Stimulated activated CD8-positive, alpha-beta memory T cell treated with anti-CD3 and anti-CD28 coated beads, Interleukin-7, amount 100 ng/mL, for 48 hours (primary cell): Measurements from ENCODE around the gene MTNR1B.

Source experiments
- DNase-seq, 2 donors: peaks; one replicate each; pipeline ENCODE4 v3.0.0-alpha.2; 2020; ENCODE audit warnings: low read depth in 1 of 2; ENCODE audit errors: extremely low read depth in 1 of 2

The MTNR1B gene

DNA sequence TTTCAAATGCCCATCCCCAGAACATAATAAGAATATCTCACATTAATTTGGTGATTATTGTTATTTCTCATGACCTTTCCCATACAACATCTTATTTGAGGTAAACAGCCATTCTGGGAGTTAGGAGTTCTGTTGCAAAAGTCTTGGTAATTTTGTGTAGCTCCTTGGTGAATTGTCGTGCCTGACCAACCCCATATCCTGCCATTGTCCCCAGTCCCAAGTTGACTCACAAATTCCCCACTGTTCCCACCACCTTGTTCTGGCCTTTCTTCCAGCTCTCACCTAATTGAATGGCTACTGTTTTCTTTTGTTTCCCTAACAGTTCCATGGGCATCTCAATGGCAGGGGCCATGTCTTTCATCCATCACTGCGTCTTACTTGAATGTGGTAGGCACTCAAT is 8.0 kb downstream of the MTNR1B start:
- no peak for DNase-seq

DNA sequence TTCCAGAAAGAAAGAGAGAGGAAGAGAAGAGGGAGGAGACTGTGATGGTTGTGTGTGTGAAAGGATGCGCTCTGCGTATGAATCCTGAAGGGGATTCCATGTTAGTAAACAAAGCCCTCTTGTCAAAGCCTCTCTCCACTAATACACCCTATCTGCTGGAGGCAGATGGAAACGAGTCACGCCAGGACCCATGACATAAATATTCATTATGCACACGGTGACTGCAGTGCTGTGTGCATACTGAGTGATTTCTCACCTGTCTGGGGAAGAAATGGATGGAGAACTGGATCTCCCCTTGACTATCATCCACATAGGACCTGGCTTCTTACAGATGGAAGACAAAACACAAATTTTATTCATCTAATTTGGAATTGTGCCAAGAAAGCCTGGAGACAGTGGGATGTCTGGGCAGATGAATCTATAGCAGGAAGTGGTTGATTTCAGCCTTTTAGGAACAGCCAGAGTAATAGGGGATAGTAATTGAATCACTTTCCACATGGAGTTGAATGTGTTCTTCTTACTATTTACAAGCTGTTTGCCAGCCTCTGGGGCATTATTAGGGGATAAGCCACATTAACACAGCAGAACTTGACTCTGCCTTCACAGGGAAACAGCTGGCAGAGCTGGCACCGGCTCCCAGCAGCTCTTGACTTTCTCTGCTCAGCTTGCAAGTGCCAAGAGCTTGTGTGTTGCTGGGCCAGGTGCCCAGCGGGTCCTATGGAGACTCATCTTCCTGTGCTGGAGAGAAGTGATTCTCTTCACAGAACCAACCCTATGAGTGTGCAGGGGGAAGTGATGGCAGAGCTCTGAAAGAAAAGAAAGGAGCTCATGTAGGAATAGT is 9.0 kb downstream of the MTNR1B start:
- no peak for DNase-seq

DNA sequence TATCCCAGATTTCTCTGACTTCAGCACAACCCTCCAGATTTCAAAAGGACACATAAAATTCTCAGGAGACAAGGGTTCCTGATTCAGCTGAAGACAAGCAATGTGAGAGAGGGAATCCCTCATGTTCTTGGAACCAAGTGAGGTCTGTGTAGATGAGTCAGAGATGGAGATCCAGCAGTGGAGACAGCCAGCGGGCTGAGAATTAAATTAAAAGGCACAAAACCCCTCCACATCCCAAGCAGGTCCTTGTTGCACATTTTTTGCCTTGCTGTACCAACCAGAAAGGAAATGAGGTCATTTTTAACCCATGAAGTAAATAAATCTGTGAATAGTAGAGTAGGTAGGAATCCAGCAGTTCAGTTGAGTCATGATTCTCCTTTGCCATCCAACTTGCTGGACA is 9.7 kb downstream of the MTNR1B start:
- DNase-seq = no peak

DNA sequence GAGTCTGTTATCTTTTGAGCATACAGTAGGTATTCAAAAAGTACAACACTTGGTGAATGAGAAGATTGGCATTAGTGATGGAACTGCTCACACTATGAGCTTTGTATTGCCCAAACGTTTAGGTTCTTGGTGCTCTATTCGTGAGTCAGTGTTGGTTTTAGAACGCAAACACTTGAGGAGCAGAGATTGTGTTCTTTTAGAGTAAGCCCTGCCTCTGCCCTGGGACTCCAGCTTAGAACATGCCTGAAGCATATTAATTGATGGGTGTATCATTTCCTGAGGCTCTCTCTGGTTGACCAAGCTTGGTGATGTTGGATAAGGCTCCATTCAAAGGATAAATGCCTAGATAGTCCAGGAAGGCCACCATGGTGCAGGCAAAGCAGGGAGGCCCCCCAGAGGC is 10.9 kb downstream of the MTNR1B start:
- no peak for DNase-seq

DNA sequence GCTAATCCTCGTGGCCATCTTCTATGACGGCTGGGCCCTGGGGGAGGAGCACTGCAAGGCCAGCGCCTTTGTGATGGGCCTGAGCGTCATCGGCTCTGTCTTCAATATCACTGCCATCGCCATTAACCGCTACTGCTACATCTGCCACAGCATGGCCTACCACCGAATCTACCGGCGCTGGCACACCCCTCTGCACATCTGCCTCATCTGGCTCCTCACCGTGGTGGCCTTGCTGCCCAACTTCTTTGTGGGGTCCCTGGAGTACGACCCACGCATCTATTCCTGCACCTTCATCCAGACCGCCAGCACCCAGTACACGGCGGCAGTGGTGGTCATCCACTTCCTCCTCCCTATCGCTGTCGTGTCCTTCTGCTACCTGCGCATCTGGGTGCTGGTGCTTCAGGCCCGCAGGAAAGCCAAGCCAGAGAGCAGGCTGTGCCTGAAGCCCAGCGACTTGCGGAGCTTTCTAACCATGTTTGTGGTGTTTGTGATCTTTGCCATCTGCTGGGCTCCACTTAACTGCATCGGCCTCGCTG is 12.1 kb downstream of the MTNR1B start:
- DNase-seq = no peak

DNA sequence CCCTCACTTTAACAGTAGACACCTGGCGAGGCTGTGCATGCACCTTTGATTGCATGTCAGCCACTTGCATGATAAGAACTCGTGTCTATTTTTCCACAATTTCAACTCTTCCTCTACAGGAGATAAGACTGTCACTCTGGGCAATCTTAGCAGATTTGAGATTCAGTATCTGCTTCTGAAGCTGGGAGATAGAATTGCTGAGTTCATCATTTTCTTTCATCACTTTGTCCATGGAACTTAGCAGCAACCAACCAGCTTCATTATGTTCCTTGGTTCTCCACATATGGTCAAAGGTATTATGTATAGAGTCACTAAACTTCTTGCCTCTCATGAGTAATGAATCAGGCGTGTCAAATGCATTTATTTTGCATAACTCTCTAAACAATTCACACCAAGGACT is 17.1 kb downstream of the MTNR1B start:
- DNase-seq = no peak

DNA sequence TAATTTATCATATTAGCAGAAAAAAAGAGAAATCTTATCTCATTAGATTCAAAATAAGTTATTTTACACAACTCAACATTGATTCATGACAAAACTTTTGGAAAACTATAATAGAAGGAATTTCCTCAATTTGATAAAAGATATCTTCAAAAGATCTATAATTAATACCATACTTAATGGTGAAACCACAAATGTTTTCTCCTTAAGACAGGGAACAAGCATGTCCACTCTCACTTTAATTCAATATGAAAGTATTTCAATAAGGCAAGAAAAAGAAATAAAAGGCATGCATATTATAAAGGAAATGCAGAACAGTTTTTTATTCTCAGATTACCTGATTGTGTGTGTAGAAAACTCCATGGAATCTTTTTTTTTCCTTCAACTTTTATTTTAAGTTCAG is 23.6 kb downstream of the MTNR1B start:
- DNase-seq = no peak

DNA sequence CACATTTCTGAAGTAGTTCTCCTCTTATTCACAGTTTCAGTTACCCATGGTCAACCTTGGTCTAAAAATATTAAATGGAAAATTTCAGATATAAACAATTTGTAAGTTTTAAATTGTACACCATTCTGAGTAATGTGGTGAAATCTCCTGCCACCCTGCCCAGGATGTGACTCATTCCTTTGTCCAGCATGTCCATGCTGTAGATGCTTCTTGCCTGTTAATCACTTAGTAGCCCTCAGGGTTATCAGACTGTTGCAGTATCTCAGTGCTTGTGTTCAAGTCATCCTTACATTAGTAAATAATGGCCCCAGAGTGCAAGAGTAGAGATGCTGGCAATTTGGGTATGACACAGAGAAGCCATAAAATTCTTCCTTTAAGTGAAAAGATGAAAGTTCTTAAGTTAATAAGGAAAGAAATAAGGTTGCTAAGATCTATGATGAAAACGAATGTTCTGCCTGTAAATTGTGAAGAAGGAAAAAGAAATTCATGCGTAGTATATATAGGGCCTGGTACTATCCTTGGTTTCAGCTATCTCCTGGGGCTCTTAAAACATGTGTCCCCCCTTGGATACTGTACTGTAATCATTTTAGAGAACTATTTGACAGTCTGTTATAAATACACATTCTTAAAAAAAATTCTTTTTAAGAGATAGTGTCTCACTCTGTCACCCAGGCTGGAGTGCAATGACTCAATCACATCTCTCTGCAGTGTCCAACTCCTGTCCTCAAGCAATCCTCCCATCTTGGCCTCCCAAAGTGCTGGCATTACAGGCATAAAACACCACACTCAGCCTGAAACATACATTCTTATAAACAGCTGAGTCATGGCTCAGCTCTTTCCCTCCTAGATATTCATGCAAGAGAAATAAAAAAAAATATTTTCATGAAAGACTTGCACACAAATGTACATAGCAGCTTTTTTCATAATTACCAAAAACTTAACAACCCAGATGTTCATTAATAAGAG is 31.3 kb downstream of the MTNR1B start:
- no peak for DNase-seq

DNA sequence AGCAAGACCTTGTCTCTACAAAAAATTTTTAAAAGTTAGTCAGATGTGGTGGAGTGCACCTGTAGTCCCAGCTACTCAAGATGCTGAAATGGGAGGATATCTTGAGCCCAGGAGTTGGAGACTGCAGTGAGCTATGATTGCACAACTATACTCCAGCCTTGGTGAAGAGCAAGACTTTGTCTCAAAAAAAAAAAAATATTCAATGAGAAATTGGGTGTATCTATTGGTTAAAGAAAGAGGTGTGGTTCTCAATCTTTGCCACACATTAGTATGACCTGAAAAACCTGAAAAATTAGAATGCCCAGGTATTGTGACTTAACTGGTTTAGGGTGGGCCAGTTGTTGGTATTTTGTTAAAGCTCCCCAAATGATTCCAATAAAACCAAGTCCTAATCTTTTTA is 32.4 kb downstream of the MTNR1B start:
- no peak for DNase-seq

DNA sequence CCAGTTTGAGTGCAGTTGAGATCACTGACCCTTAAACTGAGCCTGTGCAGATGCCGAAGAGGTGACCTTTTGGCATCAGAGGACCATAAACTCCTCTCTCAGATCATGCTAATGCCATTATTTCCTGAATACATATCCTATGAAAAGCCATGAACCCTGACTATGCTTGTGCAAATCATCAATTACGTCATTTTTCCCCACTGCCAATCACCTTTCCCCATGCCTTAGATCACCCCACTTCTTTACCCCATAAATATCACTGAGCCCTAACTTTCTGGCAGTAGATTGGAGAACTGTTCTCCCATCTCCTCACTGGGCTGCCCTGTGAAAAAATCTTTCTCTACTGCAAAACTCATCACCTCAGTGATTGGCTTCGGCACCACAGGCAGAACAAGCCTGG is 32.9 kb downstream of the MTNR1B start:
- no peak for DNase-seq

DNA sequence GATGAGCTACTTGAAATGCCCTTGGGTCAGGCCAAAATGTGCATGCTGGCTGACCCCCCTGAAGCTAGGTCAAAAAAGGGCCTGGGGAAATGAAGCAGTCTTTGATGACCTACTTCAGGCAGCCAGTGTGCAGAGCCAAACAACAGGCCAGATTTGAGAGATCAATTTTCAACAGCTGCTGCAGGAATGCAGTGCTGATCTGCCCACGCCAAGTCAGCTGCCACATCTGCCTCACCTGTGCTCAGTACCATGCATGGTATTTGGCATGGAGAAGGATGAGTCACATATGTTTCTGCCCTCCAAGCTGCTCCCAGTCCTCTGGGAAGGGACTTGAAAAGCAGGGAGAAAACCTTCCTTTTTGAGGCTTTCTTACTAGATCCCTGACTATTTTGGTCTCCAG is 35.8 kb downstream of the MTNR1B start:
- no peak for DNase-seq

DNA sequence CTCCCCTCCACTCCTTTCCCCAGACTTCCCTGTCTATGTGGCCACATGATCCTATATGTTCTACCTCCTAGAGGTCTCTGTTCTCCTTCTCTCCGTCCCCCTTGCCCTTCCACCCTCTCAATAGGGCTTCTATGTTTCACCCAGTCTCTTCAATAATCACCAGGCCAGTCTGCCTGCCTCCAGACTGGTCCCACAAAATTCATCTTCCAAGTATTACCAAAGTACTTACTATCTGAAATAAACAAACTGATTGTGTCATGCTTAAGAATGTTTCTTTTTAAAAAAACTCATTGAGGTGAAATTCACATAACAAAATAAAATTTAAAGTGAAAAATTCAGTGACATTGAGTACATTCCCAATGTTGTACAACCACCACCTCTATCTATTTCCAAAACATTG is 44.2 kb downstream of the MTNR1B start:
- DNase-seq = no peak

DNA sequence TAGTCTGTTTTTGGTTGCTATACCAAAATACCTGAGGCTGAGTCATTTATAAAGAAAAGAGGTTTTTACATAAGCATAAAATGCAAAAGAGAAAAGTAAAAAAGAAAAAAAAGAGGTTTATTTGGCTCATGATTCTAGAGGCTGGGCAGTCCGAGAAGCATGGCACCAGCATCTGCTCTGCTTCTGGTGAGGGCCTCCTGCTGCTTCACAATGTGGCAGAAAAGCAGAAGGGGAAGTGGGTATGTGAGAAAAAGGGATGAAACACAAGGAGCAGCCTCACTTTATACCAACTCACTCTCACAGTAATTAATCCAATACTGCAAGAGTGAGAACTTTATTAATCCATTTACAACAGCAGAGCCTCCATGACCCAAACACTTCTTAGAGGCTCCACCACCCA is 47.1 kb downstream of the MTNR1B start:
- DNase-seq = no peak

DNA sequence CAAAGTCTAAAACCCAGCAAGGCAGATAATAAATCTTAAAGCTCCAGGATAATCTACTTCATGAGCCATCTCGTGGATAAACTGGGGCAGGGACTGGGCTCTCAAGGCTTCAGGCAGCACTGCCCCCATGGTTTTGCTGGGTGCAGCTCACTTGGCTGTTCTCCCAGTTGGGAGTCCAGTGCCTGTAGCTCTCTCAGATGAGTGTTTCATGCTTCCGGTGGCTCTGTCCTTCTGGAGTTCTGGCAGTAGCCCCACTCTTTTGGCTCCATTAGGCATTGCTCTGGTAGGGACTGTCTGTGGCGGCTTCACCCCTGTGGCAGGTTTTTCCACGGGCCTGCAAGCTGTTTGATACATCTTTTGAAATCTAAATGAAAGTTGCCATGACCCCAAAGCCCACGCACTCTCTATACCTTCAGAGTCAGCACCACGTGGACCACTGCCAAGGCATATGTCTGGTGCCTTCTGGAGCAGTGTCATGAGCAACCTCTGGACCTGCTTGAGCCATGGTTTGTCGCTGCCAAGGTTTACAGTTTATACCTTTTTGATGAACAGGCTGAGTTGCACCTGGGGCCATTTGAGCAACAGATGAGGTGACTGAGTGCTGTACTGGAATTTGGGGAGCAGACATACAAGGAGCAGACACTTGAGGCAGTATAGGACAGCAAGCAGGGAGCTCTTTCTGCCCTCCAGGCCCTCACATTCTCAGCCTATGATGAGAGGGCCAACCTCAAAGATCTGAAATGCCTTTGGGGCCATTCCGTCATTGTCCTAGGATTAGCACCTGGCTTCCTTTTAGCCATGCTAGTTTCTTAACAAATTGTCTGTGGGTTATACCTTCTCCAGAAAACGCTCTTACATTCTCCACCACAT is 48.6 kb downstream of the MTNR1B start:
- no peak for DNase-seq

DNA sequence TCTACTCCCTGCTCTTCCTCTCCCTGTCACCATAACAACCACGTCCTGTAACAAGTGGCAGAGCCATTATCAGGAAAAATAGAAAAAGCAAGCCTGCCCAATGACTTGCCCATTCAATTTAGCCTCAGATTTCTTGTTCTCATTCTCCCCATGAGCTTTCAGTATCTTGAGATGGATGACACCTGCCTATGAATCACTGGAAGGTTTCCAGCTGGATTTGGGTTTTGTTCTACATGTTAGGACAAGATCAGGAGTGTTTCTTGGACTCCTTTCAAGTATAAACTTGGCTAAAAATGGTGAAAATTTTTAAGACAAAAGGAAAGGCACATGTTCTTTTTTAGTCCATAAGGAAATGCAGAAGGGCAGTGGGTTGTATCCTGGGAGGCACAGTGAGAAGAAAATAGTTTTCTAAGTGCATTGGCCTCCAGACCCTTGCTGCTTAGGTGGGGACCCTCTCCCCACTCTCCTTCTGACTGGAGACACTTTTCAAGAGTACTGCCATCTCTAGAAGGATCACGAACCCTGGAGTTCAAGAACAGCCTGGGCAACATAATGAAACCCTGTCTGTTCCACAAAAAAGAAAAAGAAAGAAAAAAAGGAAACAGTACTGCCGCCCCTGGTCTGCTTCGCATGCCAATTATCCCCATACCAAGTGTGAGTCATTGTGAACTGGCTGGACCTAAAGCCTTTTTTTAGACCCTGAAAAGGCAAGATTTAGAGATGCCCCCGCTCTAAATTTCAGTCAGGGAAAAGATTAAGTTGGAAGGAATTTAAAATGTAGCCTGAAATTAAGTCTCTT is 51.0 kb downstream of the MTNR1B start:
- DNase-seq = no peak

DNA sequence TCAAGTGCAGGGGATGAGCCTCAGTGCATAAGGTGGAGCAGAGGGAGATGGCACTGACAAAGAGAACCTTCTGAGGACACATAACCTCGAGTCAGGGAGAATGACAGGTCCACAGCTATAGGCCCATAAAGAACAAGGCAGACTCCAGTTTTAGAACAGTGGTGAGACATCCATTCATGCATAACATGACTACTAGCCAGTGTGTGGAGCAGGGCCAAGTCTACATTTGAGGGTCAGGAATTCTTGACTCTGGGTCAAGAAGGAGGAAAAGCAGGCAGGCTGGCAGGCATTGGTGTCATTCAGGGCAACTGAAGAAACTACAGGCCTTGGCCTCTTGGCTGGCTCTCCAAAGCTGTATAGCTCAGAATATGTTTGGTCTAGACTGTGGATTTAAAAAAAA is 54.9 kb downstream of the MTNR1B start:
- DNase-seq = no peak

DNA sequence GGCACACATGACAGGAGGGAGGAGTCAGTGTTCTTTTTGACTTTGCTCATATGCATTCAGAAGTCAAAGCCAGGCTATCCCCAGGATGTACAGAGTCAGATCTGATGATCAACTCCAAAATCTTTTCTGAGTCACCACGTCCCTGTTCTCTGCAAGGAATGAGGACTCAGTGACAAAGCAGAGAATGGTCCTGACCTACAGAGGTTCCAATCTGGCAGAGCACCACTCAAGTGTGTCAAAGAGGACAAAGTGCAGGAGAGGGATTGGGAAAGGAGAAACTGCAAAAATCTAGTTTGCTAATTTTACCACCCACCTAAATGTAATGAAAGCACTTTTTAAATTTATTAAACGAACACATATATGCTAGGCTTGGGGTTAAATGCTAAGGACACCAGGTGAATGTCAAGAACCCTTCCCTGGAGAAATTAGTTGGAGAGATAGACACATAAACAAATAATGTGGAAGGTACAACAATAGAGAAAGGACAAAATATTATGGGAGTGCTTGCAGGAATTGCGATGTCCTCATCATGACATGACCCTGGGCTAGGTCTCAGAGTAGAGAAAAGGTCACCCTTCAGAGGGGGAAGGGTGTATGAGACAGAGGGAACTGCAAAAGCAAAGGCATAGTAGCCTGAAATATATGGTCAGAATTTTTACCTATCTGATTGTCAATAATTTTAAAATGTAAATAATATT is 56.3 kb downstream of the MTNR1B start:
- DNase-seq = no peak

DNA sequence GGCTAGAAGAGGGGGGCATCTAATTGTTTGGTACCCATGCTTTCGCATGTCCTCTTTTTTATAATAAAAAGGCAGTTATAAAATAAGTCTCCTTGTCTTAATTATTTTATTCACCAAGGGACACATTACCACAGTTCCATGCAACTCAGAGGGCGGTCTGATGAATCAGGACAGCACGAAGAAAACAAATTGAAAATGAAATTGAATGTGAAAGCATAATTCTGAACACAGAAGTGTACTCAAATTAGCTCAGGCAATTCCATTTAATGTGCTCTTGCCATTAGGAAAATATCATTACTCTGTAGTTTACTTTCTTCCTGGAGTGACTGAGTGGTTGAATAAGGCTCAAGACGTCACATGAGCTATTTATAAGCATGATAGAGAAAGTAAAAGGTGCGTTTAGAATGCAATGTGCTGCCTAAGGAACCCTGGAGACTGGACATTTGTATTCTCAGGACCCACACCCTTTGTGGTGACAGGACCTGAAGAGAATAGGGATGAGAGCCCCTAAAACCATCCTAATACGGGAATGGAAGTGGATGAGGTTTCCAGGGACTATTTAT is 59.6 kb downstream of the MTNR1B start:
- DNase-seq = no peak

DNA sequence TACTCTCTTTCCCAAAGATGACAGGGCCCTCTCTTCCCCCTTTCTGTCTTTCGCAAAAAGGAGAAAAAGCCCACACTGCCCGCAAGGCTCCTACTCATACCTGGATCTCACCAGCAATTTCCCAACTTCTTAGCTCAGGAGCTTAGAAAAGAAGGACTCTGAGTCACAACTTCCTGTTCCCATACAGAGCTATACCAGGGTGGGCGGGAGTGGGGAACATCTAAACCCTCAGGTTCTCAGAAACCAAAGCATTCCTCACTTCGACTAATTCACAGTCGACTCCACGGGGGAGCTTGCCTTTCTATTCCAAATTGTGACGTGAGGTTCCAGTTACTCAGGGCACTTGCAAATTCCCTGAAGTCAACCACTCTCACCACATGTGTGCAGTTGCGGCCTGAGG is 61.9 kb downstream of the MTNR1B start:
- no peak for DNase-seq
